ENCODE data around the gene CABLES2. TPM values are rescaled to one million over a fixed set of nuclear protein-coding genes. Genes with fewer than 3 reads are reported as not detected.

Gene CABLES2
- total RNA-seq, 1 experiment from 2014 or later, result 7.5 TPM

DNA sequence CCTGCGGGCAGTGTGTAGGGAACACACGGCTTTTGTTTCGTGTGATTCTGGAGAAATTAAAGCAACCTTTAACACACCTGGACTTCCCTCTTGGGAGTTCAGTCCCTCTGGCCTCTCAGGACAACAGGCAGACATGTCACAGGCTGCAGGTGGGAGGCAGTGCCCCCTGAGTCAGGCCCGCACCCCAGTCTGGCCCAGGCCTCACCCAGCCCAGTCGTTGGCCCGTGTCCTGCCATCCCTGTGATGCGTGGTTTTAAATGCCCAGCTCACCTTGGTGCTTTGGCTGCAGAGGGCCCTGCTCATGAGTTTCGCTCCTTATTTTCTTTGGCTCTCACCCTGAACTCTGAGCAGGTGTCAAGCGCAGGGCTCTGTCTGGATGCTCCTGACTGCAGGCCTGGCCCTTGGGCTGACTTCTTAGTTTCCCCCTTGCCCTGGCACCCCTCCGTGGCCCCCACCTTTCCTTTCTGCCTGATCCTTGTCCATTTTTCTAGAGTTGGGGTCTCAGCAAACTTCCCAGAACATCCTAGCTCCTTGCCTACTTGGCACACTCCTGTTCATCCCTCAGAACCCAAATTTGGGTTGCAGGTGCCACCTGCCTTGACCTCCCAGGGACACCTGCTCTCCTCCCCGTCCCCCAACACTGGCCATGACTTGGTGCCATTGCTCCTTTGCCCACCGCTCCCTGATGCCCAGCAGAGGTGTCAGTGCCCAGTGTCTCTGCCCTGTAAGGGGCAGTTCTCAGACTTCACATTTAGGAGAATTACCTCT lies 2.2 kb upstream of the CABLES2 start (continued):
- TF ChIP-seq, protein P1, sequence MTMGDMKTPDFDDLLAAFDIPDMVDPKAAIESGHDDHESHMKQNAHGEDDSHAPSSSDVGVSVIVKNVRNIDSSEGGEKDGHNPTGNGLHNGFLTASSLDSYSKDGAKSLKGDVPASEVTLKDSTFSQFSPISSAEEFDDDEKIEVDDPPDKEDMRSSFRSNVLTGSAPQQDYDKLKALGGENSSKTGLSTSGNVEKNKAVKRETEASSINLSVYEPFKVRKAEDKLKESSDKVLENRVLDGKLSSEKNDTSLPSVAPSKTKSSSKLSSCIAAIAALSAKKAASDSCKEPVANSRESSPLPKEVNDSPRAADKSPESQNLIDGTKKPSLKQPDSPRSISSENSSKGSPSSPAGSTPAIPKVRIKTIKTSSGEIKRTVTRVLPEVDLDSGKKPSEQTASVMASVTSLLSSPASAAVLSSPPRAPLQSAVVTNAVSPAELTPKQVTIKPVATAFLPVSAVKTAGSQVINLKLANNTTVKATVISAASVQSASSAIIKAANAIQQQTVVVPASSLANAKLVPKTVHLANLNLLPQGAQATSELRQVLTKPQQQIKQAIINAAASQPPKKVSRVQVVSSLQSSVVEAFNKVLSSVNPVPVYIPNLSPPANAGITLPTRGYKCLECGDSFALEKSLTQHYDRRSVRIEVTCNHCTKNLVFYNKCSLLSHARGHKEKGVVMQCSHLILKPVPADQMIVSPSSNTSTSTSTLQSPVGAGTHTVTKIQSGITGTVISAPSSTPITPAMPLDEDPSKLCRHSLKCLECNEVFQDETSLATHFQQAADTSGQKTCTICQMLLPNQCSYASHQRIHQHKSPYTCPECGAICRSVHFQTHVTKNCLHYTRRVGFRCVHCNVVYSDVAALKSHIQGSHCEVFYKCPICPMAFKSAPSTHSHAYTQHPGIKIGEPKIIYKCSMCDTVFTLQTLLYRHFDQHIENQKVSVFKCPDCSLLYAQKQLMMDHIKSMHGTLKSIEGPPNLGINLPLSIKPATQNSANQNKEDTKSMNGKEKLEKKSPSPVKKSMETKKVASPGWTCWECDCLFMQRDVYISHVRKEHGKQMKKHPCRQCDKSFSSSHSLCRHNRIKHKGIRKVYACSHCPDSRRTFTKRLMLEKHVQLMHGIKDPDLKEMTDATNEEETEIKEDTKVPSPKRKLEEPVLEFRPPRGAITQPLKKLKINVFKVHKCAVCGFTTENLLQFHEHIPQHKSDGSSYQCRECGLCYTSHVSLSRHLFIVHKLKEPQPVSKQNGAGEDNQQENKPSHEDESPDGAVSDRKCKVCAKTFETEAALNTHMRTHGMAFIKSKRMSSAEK (CRISPR knock-in tag; IDR thresholded peaks at IDR 0.05; ENCODE audit: borderline replicate concordance), result no peak
- TF ChIP-seq, protein P2, sequence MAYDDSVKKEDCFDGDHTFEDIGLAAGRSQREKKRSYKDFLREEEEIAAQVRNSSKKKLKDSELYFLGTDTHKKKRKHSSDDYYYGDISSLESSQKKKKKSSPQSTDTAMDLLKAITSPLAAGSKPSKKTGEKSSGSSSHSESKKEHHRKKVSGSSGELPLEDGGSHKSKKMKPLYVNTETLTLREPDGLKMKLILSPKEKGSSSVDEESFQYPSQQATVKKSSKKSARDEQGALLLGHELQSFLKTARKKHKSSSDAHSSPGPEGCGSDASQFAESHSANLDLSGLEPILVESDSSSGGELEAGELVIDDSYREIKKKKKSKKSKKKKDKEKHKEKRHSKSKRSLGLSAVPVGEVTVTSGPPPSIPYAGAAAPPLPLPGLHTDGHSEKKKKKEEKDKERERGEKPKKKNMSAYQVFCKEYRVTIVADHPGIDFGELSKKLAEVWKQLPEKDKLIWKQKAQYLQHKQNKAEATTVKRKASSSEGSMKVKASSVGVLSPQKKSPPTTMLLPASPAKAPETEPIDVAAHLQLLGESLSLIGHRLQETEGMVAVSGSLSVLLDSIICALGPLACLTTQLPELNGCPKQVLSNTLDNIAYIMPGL (CRISPR knock-in tag; IDR thresholded peaks at IDR 0.05), result no peak
- TF ChIP-seq CREM (CRISPR knock-in tag; IDR thresholded peaks at IDR 0.05) (no peak), ZNF396 (CRISPR knock-in tag; IDR thresholded peaks at IDR 0.05; ENCODE audit: borderline replicate concordance) (no peak)
- TF ChIP-seq, protein P3, sequence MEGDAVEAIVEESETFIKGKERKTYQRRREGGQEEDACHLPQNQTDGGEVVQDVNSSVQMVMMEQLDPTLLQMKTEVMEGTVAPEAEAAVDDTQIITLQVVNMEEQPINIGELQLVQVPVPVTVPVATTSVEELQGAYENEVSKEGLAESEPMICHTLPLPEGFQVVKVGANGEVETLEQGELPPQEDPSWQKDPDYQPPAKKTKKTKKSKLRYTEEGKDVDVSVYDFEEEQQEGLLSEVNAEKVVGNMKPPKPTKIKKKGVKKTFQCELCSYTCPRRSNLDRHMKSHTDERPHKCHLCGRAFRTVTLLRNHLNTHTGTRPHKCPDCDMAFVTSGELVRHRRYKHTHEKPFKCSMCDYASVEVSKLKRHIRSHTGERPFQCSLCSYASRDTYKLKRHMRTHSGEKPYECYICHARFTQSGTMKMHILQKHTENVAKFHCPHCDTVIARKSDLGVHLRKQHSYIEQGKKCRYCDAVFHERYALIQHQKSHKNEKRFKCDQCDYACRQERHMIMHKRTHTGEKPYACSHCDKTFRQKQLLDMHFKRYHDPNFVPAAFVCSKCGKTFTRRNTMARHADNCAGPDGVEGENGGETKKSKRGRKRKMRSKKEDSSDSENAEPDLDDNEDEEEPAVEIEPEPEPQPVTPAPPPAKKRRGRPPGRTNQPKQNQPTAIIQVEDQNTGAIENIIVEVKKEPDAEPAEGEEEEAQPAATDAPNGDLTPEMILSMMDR (IDR thresholded peaks at IDR 0.05), result no peak

DNA sequence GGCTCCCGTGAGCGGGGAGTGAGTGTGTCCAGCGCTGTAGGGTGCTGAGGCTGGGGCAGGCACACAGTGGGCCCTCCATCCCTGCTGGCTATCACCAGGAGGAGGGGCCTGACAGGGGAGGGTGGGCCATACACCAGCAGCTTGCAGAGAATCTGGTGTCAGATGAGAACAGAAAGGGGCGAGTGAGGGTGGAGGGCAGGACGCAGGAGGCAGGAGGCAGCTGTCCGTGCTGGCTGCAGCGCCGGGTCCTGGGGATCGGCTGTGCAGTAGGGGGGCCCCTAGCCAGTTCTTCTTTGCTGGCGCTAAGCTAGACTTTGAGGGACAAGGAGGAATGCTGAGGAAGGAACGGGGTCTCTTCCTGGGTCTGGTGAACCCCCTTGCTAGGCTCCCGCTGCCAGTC lies 1.6 kb upstream of the CABLES2 start:
- peaks cover 5% of the 10 kb centered on the region for H3K27me3 Mint-ChIP-seq (ENCODE audit: low read depth)
- ATAC-seq, result no peak
- H3K36me3 Mint-ChIP-seq, result no peaks in the 10 kb centered on the region
- H3K4me3 Mint-ChIP-seq, result no peak overlapping the region
- ChIA-PET CTCF (interaction anchor here (2.0 to 2.8 kb wide), 2 partner anchors 30 to 70 kb away, joined by 8 to 12 read pairs; no protein-coding TSS in a partner anchor), POLR2A (no interaction called here)
- TF ChIP-seq, protein P4, sequence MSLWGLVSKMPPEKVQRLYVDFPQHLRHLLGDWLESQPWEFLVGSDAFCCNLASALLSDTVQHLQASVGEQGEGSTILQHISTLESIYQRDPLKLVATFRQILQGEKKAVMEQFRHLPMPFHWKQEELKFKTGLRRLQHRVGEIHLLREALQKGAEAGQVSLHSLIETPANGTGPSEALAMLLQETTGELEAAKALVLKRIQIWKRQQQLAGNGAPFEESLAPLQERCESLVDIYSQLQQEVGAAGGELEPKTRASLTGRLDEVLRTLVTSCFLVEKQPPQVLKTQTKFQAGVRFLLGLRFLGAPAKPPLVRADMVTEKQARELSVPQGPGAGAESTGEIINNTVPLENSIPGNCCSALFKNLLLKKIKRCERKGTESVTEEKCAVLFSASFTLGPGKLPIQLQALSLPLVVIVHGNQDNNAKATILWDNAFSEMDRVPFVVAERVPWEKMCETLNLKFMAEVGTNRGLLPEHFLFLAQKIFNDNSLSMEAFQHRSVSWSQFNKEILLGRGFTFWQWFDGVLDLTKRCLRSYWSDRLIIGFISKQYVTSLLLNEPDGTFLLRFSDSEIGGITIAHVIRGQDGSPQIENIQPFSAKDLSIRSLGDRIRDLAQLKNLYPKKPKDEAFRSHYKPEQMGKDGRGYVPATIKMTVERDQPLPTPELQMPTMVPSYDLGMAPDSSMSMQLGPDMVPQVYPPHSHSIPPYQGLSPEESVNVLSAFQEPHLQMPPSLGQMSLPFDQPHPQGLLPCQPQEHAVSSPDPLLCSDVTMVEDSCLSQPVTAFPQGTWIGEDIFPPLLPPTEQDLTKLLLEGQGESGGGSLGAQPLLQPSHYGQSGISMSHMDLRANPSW (CRISPR knock-in tag; conservative IDR thresholded peaks at IDR 0.05; ENCODE audit: low read depth), result no peak
- TF ChIP-seq, protein P5, sequence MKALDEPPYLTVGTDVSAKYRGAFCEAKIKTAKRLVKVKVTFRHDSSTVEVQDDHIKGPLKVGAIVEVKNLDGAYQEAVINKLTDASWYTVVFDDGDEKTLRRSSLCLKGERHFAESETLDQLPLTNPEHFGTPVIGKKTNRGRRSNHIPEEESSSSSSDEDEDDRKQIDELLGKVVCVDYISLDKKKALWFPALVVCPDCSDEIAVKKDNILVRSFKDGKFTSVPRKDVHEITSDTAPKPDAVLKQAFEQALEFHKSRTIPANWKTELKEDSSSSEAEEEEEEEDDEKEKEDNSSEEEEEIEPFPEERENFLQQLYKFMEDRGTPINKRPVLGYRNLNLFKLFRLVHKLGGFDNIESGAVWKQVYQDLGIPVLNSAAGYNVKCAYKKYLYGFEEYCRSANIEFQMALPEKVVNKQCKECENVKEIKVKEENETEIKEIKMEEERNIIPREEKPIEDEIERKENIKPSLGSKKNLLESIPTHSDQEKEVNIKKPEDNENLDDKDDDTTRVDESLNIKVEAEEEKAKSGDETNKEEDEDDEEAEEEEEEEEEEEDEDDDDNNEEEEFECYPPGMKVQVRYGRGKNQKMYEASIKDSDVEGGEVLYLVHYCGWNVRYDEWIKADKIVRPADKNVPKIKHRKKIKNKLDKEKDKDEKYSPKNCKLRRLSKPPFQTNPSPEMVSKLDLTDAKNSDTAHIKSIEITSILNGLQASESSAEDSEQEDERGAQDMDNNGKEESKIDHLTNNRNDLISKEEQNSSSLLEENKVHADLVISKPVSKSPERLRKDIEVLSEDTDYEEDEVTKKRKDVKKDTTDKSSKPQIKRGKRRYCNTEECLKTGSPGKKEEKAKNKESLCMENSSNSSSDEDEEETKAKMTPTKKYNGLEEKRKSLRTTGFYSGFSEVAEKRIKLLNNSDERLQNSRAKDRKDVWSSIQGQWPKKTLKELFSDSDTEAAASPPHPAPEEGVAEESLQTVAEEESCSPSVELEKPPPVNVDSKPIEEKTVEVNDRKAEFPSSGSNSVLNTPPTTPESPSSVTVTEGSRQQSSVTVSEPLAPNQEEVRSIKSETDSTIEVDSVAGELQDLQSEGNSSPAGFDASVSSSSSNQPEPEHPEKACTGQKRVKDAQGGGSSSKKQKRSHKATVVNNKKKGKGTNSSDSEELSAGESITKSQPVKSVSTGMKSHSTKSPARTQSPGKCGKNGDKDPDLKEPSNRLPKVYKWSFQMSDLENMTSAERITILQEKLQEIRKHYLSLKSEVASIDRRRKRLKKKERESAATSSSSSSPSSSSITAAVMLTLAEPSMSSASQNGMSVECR (CRISPR knock-in tag; IDR thresholded peaks at IDR 0.05; ENCODE audit: borderline replicate concordance), result no peak
- TF ChIP-seq KAT7 (CRISPR knock-in tag; IDR thresholded peaks at IDR 0.05; ENCODE audit: borderline replicate concordance), result no peak
- TF ChIP-seq SMAD3 (CRISPR knock-in tag; IDR thresholded peaks at IDR 0.05; ENCODE audit: borderline replicate concordance), result no peak
- TF ChIP-seq OVOL2 (CRISPR knock-in tag; IDR thresholded peaks at IDR 0.05; ENCODE audit: borderline replicate concordance), result no peak
- peaks cover 9% of the 10 kb centered on the region for H3K4me1 Mint-ChIP-seq
- no peak for DNase-seq (ENCODE audit: low spot score)
- no peak overlapping the region for H3K27ac Mint-ChIP-seq
- H3K9me3 Mint-ChIP-seq, result no peaks in the 10 kb centered on the region
